IPS-15b (cell line): ENCODE measurements around the gene PCAT6.
A peak's percentile ranks its signal among the peaks of the same experiment; 100 is the strongest.
"Not testable (repeated sequence)": the region's sequence is repeated elsewhere in the genome, so short reads cannot be mapped to it uniquely, and the experiment has no call there.

Experiments used
- H3K27me3 ChIP-seq: one replicate; pipeline ENCODE4 v1.6.1; 2013; ENCODE audit warnings: low read length; ENCODE audit not compliant: control insufficient read depth, insufficient read depth
- H3K36me3 ChIP-seq: one replicate; pipeline ENCODE4 v1.6.1; 2013; ENCODE audit warnings: low read length; ENCODE audit not compliant: control insufficient read depth, insufficient read depth
- H3K4me1 ChIP-seq: one replicate; pipeline ENCODE4 v1.6.1; 2013; ENCODE audit warnings: mild to moderate bottlenecking, low read length; ENCODE audit not compliant: control insufficient read depth, insufficient read depth
- H3K4me3 ChIP-seq: one replicate; pipeline ENCODE4 v1.5.1; 2013; ENCODE audit warnings: low read depth, low read length
- H3K9ac ChIP-seq: one replicate; pipeline ENCODE4 v1.6.1; 2013; ENCODE audit warnings: low read depth, mild to moderate bottlenecking, low read length
- H3K9me3 ChIP-seq: one replicate; pipeline ENCODE4 v1.6.1; 2013; ENCODE audit warnings: mild to moderate bottlenecking, low read length; ENCODE audit not compliant: control insufficient read depth, insufficient read depth

The PCAT6 gene

DNA sequence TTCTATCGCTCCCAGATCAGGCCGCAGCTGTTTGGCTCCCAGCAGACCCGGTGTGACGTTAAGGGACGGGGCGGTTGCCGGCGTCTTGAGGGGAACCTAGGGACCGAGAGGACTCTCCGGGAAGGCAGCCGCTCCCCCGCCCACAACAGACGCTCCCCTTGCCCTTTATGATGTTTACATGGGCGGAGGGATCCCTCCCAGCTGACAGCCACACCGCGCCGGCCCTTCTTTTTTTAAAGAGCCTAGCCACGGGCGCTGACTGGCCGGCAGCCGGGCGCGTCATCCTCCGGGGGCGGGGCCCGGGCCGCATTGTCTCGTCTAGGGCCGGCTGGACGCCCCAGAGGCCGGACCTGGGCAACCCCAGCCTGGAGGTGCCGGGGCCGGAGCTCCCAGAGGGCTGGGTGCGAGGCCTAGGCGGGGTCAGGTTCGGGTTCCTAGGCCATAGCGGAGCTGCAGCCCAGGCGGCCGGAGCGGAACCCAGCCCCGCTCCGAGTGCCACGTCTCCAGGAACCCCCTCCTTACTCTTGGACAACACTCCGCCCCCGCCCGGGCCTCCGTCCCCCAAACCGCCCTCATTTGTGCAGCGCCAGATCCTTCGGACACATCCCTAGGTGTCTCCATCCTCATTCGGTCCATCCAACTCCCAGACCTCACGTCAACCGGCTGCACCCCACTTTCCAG is at the start of gene PCAT6:
Gene PCAT6, plus strand, starts transcription at position 340 of the 681 bp plus-strand sequence.
- H3K9me3 ChIP-seq, result no peaks in the 10 kb centered on the region
- peak within 1 kb of the TSS; percentile 95 for H3K4me3 ChIP-seq
- H3K27me3 ChIP-seq, result peaks cover 19% of the 10 kb centered on the region
- peak within 1 kb of the TSS; percentile 88 for H3K9ac ChIP-seq
- H3K4me1 ChIP-seq, result peaks cover 22% of the 10 kb centered on the region
- H3K36me3 ChIP-seq, result no peaks in the 10 kb centered on the region

DNA sequence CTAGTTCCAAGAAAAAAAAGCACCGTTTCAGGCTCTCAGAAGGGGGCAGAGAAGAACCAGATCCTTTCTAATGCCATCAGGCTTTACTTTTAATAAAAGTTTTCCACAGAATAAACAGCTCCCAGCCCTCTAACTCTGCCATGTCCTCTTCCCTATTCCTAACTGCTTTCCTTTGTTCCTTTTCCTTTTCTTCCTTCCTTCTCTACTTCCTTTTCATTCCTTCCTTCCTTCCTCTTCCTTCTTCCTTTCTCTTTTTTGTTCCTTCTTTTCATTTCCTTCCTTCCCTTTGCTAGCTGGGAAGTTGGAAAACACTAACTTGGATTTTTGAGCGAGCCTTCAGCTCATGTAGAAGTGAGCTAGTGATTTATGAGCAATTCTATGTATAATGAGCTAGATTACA is 48.7 kb upstream of the PCAT6 start:
- Histone ChIP-seq H3K27me3 (no peaks in the 10 kb centered on the region), H3K36me3 (peaks cover 28% of the 10 kb centered on the region), H3K4me3 (no peak overlapping the region), H3K9me3 (no peaks in the 10 kb centered on the region), H3K4me1 (no peaks in the 10 kb centered on the region), H3K9ac (no peak overlapping the region)

DNA sequence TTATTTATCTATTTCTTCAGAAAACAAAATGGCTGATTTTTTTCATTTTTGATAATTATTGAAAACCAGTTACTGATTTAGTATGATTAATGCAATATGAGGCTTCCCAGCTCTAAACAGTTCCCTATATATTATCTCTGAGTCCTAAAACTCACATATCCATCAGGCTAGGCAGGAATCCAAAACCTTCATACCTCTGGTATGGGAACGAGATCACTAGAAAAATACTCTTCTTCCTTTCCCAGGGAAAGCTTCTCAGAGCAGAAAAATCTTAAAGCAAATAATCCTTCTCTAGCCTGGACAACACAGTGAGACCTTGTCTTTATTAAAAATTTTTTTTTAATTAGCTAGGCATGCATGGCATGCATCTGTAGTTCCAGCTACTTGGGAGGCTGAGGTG is 45.0 kb upstream of the PCAT6 start:
- Histone ChIP-seq H3K4me1 (no peaks in the 10 kb centered on the region), H3K9ac (no peak overlapping the region), H3K9me3 (no peaks in the 10 kb centered on the region), H3K4me3 (no peak overlapping the region), H3K27me3 (no peaks in the 10 kb centered on the region), H3K36me3 (peaks cover 21% of the 10 kb centered on the region)

DNA sequence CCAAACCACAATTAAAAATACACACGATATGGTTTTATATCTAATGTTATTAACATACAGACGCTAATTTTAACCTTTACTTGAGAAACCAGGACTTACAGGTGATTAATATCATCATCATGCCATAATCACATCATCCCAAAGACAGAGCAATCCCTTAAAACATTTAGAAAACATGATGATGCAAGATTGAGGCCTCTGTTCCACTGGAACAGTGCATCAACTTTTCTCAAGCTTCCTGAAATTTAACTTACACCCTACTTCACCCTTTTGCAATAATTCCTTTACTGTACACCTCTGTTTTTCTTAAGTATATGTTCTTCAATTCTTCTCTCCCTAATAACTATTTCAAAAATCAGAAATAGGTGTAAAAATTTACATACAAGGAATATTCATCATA is 40.6 kb upstream of the PCAT6 start:
- Histone ChIP-seq H3K9me3 (no peaks in the 10 kb centered on the region), H3K4me1 (no peaks in the 10 kb centered on the region), H3K4me3 (no peak overlapping the region), H3K27me3 (no peaks in the 10 kb centered on the region), H3K36me3 (peaks cover 37% of the 10 kb centered on the region), H3K9ac (no peak overlapping the region)

DNA sequence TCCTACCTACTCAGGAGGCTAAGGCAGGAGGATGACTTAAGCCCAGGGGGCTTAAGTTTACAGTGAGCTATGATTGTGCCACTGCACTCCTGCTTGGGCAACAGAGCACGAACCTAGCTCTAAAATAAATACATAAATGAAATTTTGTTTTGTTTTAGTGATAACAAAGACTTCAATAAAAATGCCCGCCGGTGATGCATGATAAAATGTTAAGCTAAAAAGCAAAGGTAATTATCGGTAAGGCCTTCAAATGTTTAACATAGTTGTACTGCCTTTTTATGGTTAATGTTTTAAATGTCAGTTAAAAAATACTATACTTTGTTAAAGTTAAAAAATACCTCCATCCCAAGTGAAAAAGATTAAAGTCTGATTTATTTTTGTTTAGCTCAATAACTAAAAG is 29.6 kb upstream of the PCAT6 start:
- Histone ChIP-seq H3K9ac (no peak overlapping the region), H3K27me3 (no peaks in the 10 kb centered on the region), H3K4me1 (no peaks in the 10 kb centered on the region), H3K4me3 (no peak overlapping the region), H3K36me3 (peaks cover 9% of the 10 kb centered on the region), H3K9me3 (no peaks in the 10 kb centered on the region)

DNA sequence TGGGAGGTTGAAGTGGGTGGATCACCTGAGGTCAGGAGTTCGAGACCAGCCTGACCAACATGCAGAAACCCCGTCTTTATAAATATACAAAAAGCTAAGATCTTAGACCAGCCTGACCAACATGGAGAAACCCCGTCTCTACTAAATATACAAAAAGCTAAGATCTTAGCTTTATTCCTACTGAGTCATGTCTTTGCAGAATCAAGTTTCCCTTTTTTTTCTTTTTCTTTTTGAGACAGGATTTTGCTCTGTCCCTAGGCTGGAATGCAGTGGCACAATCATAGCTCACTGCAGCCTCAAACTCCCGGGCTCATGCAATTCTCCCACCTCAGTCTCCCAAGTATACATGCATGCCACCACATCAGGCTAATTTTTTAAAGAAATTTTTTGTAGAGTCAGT is 23.9 kb upstream of the PCAT6 start:
- no peaks in the 10 kb centered on the region for H3K36me3 ChIP-seq
- H3K27me3 ChIP-seq, result no peaks in the 10 kb centered on the region
- no peaks in the 10 kb centered on the region for H3K4me1 ChIP-seq

DNA sequence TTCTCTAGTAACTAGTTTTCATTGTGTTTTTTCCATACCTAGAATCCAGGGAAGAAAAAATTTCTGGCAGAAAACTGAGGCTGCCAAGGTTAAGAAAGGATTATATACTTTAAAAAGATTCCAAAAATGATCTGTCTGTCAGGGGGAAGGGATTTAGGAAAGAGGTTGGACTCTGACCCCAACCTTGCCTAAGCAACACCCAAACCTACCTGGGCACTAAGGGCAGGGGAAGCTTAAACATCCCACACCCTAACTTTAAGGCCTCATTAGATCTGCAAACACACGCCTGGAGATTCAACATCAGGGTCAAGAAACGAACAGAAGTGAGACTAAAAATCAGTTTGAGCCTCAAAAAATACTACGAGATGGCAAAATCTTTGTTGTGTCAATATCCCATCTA is 22.0 kb upstream of the PCAT6 start:
- H3K4me1 ChIP-seq, result peaks cover 5% of the 10 kb centered on the region
- no peaks in the 10 kb centered on the region for H3K36me3 ChIP-seq
- H3K9ac ChIP-seq, result no peak overlapping the region
- no peak overlapping the region for H3K4me3 ChIP-seq
- H3K9me3 ChIP-seq, result no peaks in the 10 kb centered on the region
- no peaks in the 10 kb centered on the region for H3K27me3 ChIP-seq

More for the DNA sequence above, 23.9 kb upstream of the PCAT6 start:
- no peaks in the 10 kb centered on the region for H3K9me3 ChIP-seq
- H3K4me3 ChIP-seq, result no peak overlapping the region
- no peak overlapping the region for H3K9ac ChIP-seq

DNA sequence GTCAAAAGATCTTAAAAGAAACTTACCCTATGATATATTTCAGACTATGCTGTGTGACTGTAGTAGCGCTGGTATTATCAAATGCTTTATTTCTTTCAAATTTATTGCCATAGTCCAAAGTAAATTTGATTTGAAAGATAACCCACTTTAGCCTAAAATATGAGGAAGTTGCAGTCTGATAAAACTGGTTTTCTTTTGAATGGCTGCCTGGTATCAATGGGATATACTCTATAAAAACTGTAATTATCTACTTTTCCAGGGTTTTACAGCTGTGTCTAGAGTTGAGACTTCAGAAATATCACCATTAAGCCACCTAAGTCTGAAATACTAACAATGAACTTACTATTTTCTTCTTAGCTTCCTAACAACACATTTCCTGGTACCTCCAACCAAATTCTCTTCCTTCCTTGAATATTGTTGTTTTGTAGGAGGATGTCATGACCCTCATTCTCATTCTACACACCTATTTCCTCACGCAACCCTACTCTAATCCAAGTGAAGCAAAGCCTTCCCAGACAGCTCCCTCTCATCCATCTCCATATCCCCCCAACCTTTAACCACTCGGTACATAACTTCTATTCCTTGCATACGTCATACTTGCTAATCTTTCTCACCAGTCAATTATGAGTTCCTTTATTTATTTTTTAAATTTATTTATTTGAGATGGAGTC is 19.5 kb upstream of the PCAT6 start:
- Histone ChIP-seq H3K9me3 (no peaks in the 10 kb centered on the region), H3K27me3 (no peaks in the 10 kb centered on the region), H3K4me3 (no peak overlapping the region), H3K4me1 (peaks cover 5% of the 10 kb centered on the region), H3K36me3 (peaks cover 3% of the 10 kb centered on the region), H3K9ac (no peak overlapping the region)

DNA sequence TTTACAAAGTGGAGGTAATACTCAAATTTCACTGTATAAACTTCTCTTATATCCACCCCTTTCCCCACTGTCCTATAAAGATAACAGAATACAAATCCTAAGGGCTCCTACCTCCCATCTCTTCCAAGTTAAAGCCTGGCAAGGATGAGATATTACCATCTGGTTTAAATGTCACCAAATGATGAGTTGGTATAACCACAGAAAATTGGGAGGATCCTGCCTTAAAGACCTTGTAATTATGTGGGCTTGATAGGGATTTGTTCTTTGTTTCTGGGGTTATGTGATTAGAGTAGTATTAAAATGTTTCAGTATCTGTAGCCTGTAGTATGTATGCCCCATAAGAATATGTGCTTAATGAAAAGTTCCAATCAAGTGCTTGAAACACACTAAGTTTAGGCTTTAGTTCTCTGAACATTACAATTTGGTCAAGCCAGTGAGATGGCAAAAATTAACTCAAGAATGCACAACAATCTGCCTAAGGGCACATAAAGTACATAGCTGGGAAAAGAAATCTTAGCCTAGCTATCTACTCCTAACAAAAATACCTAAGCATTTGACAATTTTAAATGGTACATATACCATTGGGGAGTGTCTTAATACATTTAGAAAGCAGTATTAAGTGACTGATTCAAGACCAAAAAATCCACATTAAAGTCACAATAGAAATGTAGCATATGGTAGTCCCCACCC is 16.6 kb upstream of the PCAT6 start:
- H3K4me1 ChIP-seq, result peaks cover 12% of the 10 kb centered on the region

DNA sequence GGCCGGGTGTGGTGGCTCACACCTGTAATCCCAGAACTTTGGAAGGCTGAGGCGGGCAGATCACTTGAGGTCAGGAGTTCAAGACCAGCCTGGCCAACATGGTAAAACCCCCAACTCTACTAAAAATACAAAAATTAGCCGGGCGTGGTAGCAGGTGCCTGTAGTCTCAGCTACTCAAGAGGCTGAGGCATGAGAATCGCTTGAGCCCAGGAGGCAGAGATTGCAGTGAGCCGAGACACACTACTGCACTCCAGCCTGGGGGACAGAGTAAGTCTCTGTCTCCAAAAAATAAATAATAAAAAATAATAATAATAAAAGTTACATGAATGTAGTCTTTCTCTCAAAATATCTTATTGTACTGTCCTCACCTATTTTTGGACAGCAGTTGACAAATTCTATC is 15.8 kb upstream of the PCAT6 start:
- H3K27me3 ChIP-seq, H3K4me3 ChIP-seq, H3K36me3 ChIP-seq, H3K9ac ChIP-seq, H3K9me3 ChIP-seq: not testable (repeated sequence)
- peaks cover 12% of the 10 kb centered on the region for H3K4me1 ChIP-seq

More for the DNA sequence above, 16.6 kb upstream of the PCAT6 start:
- no peak overlapping the region for H3K9ac ChIP-seq
- H3K27me3 ChIP-seq, result no peaks in the 10 kb centered on the region
- H3K36me3 ChIP-seq, result peaks cover 10% of the 10 kb centered on the region
- no peak overlapping the region for H3K4me3 ChIP-seq
- H3K9me3 ChIP-seq, result no peaks in the 10 kb centered on the region

DNA sequence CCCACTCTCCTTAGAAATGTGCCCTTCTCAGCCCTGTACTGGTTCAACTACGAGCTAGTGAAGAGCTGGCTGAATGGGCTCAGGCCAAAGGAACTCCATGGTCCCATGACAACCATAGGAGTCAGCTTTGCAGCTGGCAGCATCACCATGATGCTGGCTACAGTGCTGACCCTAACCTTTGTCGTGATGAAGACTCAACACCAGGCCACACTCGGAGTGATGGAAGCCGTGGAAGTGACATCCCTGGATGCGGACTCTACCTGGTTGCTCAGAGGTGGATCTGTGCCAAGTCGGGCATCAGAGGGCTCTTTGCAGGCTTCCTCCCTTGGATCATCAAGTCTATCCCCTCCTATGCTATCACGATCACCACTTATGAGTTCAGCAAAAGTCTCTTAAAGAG is 14.1 kb upstream of the PCAT6 start:
- no peaks in the 10 kb centered on the region for H3K27me3 ChIP-seq
- no peak overlapping the region for H3K9ac ChIP-seq
- peaks cover 12% of the 10 kb centered on the region for H3K4me1 ChIP-seq
- no peaks in the 10 kb centered on the region for H3K9me3 ChIP-seq
- peaks cover 10% of the 10 kb centered on the region for H3K36me3 ChIP-seq
- no peak overlapping the region for H3K4me3 ChIP-seq

DNA sequence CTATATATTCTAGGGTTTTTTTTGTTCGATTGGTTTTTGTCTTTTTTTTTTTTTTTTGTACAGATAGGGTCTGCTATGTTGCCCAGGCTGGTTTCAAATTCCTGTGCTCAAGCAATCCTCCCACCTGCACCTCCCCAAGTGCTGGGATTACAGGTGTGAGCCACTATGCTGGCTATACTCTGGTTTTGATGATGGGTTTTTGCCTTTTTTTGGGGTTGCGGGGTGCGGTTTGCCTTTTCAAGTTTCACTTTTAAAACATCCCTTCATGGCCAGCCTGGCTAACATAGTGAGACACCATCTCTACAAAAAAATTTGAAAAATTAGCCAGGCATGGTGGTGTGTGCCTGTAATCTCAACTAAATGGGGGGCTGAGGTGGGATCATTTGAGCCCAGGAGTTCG is 12.5 kb upstream of the PCAT6 start:
- H3K9me3 ChIP-seq, result no peaks in the 10 kb centered on the region
- H3K4me3 ChIP-seq, result no peak overlapping the region
- no peak overlapping the region for H3K9ac ChIP-seq
- H3K36me3 ChIP-seq, result peaks cover 10% of the 10 kb centered on the region
- H3K4me1 ChIP-seq, result peaks cover 13% of the 10 kb centered on the region
- H3K27me3 ChIP-seq, result no peaks in the 10 kb centered on the region
